ENCODE data around the gene SLC6A7.
A peak's percentile ranks its signal among the peaks of the same experiment; 100 is the strongest.
"Not testable (repeated sequence)": the region's sequence is repeated elsewhere in the genome, so short reads cannot be mapped to it uniquely, and the experiment has no call there.

Gene SLC6A7

DNA sequence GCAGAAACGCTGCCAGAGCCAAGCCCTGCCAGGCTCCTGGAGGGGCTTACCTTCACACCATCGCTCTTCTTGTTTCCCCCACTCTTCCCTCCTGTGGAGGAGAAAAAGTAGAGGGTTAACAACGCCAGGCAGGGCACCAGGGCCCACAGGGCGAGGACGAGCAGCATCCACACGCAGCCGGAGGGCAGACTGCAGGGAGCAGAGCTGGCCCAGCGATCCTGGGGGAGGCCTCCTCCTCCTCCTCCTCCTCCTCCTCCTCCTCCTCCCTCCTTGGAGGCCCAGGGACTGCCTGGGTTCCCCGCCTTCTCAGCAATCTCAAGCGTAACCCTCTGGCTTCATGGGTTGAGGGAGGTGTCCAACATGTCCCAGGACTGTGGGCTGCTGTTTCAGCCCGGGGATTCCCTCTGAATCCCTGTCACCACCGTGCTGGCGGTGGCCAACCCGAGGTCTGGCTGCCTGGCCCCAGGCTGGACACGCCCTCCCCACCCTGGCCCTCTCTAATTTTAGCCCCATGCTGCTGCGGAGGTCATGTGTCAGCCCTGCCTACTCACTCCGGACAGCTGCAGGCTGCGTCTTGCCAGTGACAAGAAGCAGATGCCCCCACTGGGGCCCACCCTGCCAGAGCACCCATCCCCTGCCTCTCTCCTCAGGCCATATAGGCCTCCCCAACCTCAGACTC, 55.4 kb downstream of the SLC6A7 start:
- DNase-seq, result no peak

- no peak for DNase-seq
These were observed 55.9 kb downstream of the SLC6A7 start for GRCh38 chr5:150245808-150246207.

GRCh38 chr5:150246429-150246828, 56.6 kb downstream of the SLC6A7 start:
- no peak for DNase-seq

DNA sequence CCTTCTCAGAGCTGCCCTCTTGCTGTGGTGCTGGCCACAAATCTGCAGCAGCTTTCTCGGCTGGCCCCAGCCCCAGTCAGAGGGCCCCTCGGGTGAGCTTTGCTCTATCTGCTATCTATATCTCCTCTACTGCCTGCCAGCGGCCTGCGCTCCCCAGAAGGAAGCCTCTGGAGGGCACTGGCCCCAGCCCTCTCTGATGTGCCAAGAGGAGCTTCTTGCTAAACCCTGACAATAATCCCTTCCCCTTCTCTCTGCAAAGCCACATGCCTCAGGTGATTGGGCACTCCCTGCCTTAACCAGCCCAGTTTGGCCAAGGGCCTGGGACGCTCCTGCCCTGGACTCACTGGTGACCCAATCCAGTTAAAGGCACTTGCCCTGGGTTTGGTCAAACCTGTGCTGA, 57.0 kb downstream of the SLC6A7 start:
- no peak for DNase-seq

GRCh38 chr5:150247726-150248125, 57.9 kb downstream of the SLC6A7 start:
- no peak for DNase-seq

DNA sequence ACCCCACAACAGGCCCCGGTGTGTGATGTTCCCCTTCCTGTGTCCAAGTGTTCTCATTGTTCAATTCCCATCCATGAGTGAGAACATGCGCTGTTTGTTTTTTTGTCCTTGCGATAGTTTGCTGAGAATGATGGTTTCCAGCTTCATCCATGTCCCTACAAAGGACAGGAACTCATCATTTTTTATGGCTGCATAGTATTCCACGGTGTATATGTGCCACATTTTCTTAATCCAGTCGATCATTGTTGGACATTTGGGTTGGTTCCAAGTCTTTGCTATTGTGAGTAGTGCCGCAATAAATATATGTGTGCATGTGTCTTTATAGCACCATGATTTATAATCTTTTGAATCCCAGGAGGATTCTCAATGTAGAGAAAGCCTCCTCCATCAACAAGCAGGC, 58.6 kb downstream of the SLC6A7 start:
- DNase-seq, result not testable (repeated sequence)

GRCh38 chr5:150248946-150249345, 59.1 kb downstream of the SLC6A7 start:
- no peak for DNase-seq

GRCh38 chr5:150249744-150250143, 59.9 kb downstream of the SLC6A7 start:
- DNase-seq, result no peak

DNA sequence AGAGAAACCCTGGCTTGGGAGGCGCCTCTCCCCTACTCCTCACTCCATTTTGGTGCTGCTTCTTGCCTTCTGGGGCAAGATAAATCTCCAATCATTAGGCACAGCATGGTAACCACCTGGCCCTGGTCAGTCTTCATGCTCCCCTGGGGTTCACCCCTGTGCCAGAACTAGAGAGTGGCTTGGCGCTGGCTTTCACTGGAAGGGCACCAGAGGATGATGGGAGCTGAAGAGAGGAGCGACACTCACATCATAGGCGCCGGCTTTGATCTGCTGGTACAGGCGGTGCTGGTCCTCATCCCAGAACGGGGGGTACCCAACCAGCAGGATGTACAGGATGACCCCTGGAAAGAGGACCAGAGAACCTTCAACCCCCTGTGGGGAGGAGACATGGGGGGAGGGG, 61.6 kb downstream of the SLC6A7 start:
- DNase-seq, result no peak

DNA sequence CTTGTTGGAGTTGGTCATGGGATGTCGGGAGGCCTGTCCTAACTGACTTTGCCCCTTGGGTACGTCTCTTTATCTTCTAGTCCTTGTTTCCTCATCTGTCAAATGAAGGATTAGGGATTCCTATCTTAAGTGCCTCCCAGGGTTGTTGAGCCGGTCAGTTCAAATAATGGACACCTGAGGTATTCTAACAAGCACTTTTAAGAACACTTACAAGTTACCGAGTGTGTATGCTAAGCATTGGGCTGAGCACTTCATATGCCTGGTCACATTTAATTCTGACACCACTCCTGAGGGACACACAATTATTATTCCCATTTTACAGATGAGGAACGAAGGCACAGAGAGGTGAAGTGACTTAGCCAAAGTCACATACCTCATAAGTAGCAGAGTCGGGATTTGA, 62.6 kb downstream of the SLC6A7 start:
- no peak for DNase-seq

DNA sequence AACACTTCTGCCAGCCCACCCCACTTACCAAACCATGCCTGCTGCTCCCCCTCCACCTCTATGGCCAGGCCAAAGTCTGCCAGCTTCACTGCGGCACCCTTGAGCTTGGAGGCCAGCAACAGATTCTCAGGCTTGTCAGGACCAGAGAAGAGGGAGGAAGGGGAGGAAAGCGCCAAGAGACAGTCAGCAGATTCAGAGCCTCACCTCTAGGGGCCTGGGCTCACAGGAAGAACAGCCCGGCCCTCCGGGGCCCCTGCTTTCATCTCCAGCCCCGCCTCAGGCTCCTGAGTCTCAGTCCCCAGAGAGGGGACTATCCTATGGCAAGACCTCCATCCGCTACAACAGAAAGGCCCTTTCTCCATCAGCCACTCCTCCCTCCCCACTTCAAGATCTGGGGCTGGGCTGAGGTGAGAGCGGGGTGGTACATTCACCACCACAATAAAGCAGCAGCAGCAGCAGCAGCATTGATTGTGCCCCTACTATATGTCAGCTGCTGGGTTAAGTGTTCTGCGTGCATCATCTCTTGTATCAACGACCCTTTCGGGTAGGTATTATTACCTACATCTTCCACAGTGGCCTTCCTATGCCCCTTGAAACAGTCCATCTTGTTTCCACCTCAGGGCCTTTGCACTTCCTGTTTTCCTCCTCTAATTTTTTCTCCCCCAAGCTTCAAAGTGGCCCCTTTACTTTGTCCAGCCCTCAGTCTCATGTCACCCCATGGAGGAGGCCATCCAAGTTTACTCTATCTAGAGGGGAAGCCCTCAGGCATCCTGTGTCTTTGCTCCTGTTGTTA, 63.8 kb downstream of the SLC6A7 start:
- no peak for DNase-seq

- DNase-seq, result no peak
These were observed 64.5 kb downstream of the SLC6A7 start for GRCh38 chr5:150254363-150254762.

GRCh38 chr5:150254774-150255173, 64.9 kb downstream of the SLC6A7 start:
- no peak for DNase-seq

DNA sequence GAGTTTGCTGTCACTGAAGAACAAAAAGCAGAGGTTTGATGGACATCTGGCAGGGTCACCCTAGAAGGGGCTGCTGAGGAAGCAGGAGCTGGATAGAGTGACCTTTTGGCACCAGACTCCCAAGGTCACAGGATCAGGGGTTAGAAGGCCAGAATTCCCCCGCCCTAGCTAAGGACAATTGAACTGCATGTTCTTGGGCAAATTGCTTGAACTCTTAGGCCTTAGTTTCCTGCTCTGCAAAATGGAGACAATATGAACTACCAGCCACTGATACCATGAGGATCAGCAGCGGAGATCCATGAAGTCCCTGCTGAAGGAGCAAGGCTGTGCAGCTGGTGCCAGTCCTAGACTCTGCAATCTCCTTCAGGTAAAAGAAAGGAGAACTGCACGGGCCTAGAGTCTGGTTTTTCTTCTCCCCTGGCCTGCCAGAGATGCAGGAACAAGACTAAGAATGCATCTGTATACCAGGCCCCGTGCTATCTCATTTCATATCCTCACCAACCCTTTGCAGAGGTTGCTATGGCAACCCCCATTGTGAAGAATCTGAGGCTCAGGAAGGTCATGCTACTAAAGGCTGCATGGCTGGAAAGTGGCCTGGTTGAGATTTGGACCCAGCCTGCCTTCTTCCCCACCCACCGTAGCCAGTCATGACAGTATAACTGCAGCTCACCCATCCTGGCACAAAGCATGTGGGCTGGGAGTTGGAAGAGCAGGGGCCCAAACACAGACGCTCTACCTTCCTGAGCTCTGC, 66.0 kb downstream of the SLC6A7 start:
- peak; percentile 18 for DNase-seq

DNA sequence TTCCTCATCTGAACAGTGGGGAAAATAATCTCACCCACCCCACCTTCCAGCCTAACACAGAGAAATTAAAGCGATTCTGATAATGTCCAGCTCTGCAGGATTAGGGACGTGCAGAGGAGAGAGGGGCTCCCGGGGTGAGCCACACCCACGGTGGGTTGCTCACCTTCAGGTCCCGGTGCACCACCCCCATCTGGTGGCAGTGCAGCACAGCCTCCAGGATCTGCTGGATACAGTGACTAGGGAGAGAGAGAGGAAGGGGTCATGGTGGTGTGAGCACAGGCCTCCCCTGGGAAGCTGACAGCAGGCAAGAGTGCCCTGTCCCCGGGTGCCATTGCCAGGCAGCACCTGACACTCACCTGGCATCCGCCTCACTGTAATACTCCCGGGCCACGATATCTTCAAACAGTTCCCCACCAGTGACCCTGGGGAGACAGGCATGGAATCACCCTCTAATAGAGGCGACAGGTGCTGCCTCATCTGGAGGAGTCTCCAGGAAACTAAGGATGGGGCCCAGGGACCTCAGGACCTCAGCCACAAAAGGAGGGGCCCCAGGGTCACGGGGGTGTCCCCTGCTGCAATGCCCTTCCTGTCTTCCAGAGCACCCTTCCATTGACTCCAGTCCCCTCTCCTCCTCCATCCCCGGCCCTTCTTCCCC, 66.7 kb downstream of the SLC6A7 start:
- DNase-seq, result no peak

GRCh38 chr5:150257424-150257823, 67.6 kb downstream of the SLC6A7 start:
- DNase-seq, result no peak

- DNase-seq, result no peak
These were observed 68.3 kb downstream of the SLC6A7 start for GRCh38 chr5:150258130-150258529.
